GM18505 (cell line): ENCODE measurements around the gene AADACL4.

Source experiments
- ATAC-seq: cut with Tn5 transposase; IDR thresholded peaks from one replicate; pipeline ENCODE4 v1.9.1; 2021; ENCODE audit not compliant: unreplicated experiment
- POLR2A ChIP-seq: IDR thresholded peaks from 4 replicates; pipeline ENCODE4 v1.6.1; 2011; ENCODE audit warnings: borderline replicate concordance; ENCODE audit not compliant: insufficient read depth, insufficient read length; ENCODE audit errors: extremely low read depth

The AADACL4 gene

DNA sequence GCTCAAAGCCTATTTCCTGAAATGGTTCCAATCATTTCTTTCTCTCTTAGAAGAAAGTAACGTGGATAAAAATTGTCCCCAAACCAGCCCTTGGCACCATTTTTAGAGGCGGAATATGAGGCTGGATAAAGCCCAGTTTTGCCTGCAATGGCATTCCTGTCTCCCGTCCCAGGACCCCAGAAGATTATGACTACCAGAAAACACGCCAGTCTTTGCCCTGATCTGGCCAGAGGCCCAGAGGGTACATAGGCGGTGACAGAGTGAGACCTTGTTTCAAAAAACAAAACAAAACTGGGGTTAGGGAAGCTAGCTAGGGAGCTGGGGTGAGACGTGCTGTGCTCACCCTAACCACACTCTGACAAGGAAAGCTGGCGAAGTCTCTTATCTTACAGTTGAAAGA lies at the start of gene AADACL4:
Gene AADACL4 (plus strand): TSS at position 301 of the 400 bp plus-strand sequence. CDS start 462 bp downstream, outside the sequence.
- TF ChIP-seq POLR2A = no peak
- ATAC-seq = no peak

- ATAC-seq = no peak
- TF ChIP-seq POLR2A = no peak
These were observed 49.4 kb upstream of the AADACL4 start for GRCh38 chr1:12594490-12594889.

DNA sequence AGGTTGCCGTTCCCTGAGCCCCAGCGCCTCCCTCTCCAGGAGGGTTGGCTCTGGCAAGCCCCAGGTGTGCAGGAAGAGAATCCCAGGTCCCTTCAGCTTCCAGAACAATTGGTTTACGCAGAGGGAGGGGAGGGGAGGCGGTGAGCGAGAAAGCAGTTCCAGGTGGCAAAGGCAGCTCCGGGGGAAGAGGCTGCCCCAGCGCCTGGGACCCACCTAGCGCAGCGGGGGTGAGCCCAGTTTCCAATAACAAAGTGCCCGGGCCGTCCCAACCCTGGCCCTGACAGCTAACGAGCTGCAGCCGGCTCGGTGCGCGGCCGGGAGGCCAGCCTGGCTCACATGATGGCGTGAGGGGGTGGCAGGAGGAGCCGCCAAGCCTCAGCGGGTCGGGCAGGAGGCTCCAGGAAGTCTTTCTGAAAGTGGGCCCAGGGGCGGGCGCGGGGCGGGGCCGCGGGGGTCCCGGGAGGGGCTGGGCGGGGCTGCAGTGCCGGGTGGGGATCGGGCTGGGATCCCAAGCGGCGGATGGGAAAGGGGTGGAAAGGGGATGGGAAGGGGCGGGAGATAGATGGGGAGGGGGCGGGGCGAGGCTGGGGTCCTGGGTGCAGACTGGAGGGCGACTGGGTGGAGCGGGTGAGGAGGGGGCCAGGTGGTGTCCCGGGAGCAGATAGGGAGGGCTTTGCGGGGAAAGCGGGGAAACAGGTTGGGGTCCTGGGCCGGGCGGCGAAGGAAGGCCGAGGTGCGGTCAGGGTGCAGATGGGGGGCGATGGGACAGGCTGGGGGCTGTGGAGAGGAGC lies 48.7 kb upstream of the AADACL4 start:
- ATAC-seq = no peak
- no peak for TF ChIP-seq POLR2A

DNA sequence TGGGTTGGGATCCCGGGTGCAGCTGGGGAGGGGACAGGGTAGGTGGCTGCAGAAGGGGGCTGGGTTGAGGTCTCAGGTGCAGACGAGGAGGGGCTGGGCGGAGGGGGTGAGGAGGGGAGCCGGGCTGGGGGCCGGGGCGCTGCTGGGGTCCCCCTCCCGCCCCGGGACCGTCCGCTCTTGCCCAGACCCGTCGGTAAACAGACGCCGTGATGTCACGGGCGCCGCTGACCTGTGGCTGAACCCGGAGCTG lies 48.2 kb upstream of the AADACL4 start:
- ATAC-seq = no peak
- no peak for TF ChIP-seq POLR2A

GRCh38 chr1:12596007-12596821 lies 47.7 kb upstream of the AADACL4 start:
- no peak for TF ChIP-seq POLR2A
- no peak for ATAC-seq

DNA sequence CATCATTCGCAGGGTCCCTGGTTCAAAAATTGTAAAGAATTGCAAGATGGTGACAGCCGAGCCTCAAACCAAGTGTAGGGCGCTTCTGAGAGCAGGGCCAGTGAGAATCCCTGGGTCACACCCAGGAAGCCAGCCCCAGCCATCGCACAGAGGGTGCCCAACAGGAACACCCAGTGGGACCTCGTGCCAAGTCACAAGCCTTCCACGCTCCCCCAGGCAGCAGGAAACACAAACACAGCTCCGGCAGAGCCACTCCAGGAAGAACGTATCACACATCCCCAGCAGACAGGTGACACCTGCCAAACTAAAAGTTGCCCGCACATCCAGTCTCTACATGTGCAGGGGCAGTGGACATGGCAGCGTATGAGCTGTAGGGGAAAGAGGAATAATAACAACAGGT lies 46.1 kb upstream of the AADACL4 start:
- no peak for TF ChIP-seq POLR2A
- no peak for ATAC-seq

- ATAC-seq = no peak
These were observed 44.9 kb upstream of the AADACL4 start for GRCh38 chr1:12598974-12599373.

GRCh38 chr1:12599657-12600056 lies 44.2 kb upstream of the AADACL4 start:
- no peak for TF ChIP-seq POLR2A
- no peak for ATAC-seq

More at GRCh38 chr1:12598974-12599373, 44.9 kb upstream of the AADACL4 start:
- TF ChIP-seq POLR2A = no peak

DNA sequence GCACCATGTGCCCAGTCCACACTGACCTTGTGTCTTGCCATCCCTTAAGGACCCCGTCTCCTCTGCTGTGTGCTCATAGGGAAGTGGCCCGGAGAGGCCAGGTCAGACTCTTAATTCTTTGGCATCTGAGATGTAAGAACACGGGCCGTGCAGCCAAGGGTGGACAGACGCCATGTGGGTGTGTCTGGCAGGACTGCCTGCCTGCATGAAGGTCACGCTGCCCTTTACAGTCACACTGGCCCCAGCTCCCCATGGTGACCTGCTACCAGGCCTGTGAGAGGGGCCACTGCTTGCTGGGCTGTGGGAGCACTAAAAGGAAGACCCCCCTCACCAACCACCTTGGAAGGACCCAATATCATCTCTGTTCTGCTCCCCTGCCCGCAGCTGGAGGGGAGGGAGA lies 43.5 kb upstream of the AADACL4 start:
- no peak for TF ChIP-seq POLR2A
- ATAC-seq = no peak

DNA sequence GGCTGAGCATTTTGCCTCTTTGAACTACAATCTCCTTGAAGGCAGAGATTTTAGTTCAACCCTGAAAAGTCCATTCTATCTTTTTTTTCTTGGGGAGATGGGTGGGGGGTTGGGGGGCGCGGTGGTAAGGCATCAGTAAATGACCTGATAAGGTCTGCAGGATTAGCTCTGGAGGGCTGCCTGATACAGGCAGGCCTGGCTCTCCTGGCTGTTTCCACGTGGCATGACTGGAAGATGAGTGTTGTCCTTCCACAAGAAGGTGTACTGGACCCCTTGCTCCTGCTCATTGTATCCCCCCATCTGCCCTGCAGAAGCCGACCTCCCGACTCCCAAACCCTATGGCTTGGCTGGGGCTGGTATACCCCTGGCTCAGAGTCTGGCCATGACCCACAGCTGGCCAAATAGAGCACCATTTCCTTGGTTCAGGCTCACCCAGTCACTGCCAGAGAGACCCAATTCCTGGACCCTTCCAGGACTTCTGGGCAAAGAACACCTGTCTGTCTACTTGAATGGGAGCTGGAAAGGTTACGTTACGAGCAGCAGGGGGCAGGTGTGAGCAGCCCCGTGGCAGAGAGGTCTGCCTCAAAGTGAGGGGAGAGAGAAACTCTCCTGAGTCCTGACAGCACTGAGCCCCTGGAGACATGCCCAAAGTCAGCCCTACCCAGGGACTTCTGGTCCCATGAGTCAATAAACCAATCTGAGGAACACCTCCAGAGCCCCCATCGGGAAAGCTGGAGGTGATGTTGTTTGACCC lies 42.8 kb upstream of the AADACL4 start:
- TF ChIP-seq POLR2A = no peak
- no peak for ATAC-seq

DNA sequence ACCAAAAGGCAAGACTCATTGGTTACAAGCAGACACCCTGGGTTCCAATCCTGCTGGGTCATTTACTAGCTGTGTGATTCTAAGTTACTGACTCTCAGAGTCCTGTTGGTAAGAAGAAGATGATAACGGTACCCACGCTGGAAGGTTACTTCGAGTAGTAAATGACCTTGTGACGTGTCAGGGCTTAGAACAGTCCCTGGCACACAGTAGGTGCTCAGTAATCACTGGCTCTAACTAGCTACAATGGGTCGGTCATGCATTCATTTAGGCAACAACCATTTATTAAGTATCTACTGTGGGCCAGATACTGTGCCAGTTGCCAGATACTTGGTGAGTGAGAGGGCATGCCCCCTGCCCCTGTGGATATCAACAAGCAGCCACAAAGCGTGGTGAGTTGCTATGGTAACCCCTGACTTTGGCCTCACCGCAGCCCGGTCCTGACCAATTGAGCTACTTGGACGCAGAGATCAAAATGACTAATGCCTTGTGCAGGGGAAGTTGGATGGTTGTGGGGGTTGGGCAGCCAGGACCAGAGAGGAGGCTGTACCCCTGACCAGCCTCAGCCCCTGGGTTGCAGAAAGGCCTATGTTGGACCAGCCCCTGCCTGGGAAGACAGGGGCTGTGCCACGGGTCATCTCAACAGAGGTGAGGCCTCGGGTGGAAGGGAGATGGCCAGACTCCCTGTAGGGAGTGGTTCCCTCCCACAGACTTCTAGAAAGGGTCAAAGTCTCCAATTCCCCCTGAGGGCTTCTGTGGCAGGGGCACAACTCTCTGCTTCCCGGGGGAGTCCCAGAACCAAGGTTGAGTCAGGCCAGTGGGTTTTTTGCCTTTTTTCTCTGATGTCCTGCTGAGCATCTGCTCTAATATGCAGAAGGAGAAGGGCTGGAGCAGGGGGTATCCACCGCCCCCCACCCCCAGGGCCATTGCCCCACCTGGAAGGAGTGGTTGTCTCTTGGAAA lies 41.9 kb upstream of the AADACL4 start:
- no peak for TF ChIP-seq POLR2A
- ATAC-seq = no peak

DNA sequence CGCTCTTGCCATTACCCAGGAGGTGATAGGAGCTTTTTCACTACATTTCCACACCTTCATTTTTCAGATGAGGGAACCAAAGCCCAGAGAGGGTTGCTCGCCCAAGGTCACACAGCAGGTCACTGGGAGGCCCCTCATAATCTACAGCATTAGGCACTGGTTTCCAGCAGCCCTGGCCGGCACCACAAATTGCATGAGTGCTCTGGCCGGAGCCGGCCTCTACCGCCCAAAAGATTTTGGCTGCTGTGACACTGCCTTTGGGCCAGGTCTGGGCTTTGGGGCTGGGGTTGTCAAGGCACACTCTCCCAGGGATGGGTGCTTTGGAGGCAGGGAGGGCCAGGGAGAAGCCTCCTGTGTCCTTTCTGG lies 41.2 kb upstream of the AADACL4 start:
- TF ChIP-seq POLR2A = no peak
- no peak for ATAC-seq
